Hematopoietic multipotent progenitor cell treated with erythropoietin and hydrocortisone succinate and interleukin-3 and kit ligand, for 17 days (in vitro differentiated cells): ENCODE measurements around the gene LRRC66.

Source experiments
- DNase-seq: peaks from one replicate; pipeline ENCODE4 v3.0.0-alpha.2; 2015; ENCODE audit warnings: low spot score

Gene LRRC66, protein sequence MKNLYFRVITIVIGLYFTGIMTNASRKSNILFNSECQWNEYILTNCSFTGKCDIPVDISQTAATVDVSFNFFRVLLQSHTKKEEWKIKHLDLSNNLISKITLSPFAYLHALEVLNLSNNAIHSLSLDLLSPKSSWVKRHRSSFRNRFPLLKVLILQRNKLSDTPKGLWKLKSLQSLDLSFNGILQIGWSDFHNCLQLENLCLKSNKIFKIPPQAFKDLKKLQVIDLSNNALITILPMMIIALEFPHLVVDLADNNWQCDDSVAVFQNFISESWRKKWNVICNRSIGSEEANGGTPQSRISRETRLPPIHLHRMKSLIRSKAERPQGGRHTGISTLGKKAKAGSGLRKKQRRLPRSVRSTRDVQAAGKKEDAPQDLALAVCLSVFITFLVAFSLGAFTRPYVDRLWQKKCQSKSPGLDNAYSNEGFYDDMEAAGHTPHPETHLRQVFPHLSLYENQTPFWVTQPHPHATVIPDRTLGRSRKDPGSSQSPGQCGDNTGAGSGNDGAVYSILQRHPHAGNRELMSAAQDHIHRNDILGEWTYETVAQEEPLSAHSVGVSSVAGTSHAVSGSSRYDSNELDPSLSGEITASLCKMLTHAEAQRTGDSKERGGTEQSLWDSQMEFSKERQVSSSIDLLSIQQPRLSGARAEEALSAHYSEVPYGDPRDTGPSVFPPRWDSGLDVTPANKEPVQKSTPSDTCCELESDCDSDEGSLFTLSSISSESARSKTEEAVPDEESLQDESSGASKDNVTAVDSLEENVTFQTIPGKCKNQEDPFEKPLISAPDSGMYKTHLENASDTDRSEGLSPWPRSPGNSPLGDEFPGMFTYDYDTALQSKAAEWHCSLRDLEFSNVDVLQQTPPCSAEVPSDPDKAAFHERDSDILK

DNA sequence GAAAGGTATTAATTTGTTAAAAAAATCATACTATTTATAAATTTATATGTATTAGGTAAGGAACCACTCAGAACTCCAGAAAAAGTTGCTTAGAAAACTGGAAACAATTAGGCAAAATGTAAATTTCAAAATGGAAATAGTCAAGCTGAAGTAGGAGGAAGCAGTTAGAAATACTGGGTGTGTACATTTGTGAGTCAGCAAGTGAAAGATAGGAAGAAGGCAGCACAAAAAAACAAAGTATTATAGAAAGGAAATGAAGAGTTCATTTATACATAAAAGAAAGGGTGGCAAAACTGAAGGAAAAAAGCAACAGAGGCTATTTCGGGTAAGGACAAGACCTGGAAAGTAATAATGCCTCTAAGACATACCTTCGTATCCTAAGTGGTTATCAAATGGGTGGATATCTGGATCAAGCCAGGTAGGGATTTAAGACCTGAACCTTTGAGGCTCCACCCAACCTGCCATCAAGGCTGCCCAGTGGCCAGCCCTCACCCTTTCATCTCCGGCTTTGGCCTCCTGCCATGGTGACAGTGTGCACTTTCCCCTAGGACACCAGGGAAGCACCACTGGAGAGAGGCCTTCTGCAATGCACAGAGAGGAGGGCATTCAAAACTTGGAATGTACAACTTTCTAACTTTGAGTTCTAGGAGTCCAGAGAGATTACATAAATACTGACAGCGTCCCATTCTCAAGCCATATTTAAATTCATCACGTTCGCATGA, at the start of gene LRRC66:
LRRC66 (minus strand) TSS at position 428 of the 722 bp plus-strand sequence. CDS start 2,750 bp downstream, outside the sequence.
- no peak for DNase-seq

DNA sequence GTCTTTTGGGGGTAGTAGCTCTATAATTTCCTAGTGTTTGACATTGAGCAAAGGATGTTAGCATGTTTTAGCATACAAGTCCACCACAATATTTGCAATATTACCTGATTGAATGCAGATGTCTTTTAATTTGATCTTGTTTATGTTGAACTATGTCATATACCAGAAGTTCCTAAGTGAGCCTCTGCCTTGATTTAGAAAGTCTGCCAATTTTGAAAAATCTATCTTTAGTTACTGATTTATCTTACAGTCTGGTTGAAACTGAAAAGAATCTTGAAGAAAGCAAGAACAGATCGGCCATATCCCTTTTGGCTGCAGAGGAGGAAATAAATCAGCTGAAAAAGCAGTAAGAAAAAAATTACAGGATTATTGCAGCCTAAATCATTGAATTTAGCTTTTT, 49.4 kb upstream of the LRRC66 start:
- DNase-seq, result no peak

DNA sequence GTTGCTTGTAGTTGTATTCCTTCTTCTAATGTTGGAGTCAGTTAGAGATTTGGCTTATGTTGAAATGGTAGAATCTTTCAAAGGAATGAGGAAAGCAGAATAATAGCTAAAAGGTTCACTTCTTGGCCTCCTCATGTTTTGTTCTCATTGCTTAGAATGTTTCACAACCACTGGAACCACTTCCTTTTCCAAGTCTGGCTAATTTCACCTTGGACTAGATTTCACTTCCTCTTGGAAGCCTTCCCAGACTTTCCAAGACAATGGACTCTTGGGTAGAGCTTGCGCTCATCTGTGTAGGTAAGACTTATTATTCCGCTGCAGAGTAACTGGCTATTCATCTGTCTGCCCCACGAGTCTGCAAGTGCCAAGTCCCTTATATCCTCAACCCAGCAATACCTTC, 39.2 kb upstream of the LRRC66 start:
- DNase-seq, result no peak

DNA sequence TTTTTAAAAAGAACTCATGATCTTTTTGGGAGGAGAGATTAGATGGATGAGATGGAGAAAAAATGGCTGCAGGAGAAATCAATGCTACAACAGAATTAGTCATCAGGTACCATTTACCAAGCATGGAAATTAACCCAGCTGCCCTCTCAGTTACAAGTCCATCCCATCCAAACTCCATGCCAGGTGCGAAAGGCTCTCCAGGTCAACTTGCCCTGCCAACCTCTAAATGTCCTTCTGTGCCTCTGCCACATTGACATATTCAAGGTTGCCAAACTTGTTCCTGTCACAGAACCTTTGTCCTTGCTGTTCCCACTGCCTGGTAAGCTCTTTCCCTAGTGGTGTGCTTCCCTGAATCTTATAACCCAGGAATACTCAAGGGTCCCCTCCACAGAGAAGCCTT, 38.1 kb upstream of the LRRC66 start:
- DNase-seq, result no peak

GRCh38 chr4:52057196-52057595, 37.0 kb upstream of the LRRC66 start:
- no peak for DNase-seq

DNA sequence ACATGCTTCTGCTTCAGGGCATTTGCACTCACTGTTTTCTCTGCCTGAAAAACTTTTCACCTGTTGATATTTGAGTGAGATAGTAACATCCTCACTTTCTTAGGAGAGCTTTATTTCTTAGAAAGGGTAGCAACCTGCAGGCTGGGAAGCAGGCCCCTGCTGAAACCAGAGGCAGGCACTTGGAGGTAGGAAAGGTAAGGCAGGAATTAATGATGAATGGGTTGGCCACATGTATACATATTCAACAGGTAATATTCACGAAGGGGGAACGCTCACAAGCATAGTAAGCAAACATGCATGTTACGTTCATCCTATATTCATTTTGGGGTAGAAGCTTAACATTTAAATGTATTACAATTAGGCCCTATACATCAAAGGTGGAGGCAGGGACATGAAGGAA, 34.1 kb upstream of the LRRC66 start:
- no peak for DNase-seq

- DNase-seq, result no peak
Observed at GRCh38 chr4:52052475-52052780, 32.3 kb upstream of the LRRC66 start.

DNA sequence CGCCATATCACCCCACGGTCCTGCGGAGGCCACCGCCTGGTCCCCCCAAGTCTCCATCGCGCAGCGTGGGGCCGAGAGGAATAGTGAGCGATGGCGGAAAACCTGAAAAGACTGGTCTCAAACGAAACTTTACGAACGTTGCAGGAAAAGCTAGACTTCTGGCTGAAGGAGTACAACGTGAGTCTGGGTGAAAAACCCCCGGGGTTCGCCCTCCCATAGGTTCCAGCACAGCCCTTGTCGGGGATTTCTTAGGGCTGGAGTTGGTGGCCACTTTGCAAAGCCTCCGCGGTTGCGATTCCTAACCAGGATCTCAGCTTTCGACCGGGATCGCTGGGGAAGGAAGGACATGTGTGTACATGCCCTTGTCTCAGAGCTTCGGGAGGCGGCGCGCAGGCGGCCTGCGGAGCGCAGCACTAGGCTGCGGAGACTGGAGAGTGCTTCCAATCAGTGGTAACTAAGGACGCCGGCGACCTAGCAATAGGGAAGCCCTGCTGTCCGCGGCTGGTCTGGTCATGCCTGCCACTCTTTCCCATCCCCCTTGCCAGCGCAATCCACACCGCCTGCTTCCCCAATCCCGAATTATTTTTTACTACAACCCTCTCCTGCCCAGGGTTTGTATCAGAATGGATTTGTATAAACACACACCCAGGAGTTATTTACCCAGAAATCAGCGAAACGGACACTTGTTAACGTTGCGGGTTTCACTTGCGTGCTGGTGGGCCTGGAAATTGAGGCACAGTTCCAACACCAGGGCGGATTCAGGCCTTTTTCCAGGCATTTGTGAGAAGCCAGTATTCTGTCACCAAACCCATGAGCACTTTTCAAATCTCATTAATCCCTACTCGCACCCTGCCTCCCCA, 31.7 kb upstream of the LRRC66 start:
- DNase-seq, result no peak

DNA sequence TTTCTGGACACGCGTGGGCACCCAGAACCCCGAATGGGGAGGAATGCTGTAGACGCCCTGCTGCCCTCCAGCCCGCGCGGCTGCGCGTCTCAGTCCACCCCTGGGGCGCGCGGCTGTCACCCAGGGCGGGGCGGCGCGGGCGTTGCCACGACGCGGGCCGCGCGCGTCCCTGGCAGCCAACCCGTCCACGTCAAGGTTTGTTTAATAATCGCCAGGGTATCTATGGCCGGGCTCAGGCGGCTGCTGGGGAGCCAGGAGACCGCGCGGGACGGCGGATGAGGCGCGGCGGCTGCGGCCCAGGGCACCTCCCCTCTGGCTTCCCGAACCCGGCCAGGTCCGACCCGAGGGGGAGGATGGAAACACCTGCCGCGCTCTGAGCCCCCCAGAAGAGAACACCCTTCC, 31.1 kb upstream of the LRRC66 start, which contains the start of gene SPATA18:
SPATA18 (plus strand) TSS at position 92 of the 402 bp plus-strand sequence. CDS start 401 bp downstream, outside the sequence.
- DNase-seq, result no peak

GRCh38 chr4:52049266-52049665, 29.1 kb upstream of the LRRC66 start:
- no peak for DNase-seq

DNA sequence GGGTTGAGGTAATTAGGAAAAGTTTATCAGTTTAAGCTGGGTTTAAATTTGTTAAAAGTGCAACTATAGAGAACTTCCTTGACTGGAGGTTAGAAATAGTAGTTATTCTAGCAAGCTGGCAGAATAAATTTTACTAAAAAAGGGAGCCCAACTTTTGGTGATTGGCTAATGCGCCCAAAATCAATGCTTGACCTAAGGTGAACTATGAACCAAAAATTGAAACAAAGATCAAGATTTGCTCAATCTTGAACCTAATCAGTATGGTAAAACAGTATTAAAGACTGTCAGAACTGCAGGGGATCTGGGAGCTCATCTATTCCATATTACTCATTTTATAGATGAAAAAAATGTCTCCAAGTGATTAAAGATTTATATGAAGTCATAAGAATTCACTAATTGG, 24.9 kb upstream of the LRRC66 start:
- DNase-seq, result no peak

DNA sequence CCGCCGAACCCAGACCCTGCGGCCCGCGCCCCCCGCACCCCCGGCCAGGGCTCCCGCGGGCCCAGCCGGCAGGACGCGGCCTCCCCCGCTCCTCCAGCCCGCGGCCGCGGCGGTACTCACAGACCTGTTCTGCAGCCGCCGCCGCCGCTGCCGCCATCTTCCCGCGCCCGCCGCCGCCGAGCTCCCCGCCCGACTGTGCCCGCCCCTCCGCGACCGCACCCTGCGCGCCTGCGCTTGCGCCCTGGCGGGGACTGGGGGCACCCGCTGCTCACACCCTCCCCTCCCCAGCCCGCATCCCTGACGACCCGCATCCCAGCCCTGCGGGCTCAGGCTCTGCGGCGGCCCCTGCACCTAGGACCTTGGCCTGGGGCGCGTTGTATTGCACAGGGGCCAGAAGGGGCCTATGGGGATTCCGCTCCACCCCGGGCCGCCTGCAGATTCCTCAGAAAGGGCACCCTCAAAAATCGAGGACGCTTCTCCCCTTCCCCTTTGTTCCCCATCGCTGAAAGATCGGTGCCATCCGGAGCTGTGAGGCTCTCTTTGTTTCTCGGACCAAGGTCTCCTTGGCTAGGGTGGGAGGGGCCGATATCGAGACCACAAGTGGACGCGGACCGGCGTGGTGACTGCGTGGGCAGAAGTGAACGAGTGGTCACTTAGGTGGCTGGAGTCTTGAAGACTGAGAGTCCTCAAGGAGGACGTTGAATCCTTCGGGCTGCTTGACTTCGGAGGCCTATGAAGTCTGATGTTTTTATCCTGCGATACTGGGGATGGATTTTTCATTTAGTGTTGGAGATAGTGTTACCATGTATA, 18.1 kb upstream of the LRRC66 start, which contains the start of gene SGCB:
SGCB (minus strand) TSS at position 197 of the 810 bp plus-strand sequence; CDS start at position 157, 40 bp downstream.
- DNase-seq, result no peak

- DNase-seq, result no peak
Observed at GRCh38 chr4:52037689-52038102, 17.5 kb upstream of the LRRC66 start.

GRCh38 chr4:52036886-52037530, 16.8 kb upstream of the LRRC66 start:
- DNase-seq, result no peak

DNA sequence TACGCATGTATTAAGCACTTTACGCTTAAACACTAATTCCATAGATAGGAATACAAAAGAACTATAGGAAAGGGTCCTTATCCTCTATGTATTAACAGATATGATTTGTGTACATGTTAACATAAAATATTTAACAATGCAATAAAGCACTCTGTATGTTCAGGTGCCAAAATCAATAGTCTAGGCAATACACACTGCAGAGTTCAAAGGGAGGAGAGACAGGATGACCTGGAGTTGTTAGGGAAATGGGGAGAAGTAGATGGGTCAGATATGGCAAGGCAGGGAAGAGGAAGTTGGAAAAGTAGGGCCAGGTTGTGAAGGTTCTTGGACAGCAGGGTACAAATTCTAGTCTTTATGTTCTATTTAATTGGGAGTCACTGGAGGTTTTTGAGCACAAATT, 15.0 kb upstream of the LRRC66 start:
- no peak for DNase-seq

DNA sequence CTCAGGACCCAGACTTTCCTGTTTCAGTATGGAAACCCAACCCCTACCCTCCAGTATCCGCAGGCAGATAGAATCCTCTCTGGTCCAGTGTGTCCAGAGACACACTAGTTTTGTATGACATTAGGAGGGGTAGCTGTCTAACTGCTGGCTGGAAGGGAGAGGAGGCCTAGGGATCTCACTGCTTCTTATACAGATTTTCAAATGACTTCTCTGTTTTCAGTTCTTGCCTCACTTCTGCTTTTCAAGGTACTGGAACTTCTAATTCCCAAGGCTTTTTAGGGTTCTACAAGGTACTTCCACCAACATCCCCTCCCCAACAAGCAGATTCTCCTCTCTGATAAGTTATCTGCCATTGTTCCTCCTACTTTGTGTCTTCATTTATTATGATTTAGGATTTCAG, 11.8 kb upstream of the LRRC66 start:
- no peak for DNase-seq

DNA sequence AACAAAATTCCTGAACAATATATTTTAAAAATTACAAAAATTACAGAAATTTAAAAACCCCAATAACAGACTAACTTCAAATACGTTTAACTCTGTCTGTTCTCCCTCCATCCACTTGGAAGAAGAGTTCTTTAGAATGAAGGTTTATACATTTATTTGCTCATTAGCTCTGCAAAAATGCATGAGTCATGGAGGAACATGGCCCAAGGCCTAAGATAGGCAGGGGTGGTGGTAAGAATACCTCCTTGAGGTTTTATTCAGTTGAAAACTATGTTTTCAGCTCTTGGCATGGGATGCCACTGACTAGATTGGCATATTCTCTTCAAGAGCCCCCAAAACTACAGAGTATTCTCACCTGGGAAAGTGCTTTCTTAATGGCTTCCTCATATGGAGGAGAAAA, 8.8 kb upstream of the LRRC66 start:
- DNase-seq, result no peak

DNA sequence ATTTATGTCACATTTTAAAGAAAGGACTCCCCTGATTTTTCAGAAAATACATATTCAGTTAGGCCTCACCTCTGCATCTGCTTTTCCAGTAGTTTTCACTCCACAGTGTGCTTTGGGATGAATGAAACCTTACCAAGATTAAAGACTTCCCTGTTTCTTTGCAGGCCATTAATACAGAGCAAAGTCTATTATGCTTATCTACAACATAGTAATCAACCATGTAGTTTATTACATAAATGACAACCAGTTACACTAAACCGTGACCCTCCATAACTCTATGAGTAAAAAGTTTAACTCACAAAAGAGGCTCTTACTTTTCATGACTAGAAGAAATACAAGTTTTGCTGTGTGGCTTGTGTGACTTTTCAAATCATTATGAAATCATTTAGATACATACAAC, 2.3 kb downstream of the LRRC66 start:
- DNase-seq, result no peak

GRCh38 chr4:52016981-52017380, 3.2 kb downstream of the LRRC66 start:
- DNase-seq, result no peak

GRCh38 chr4:52015366-52015765, 4.8 kb downstream of the LRRC66 start:
- no peak for DNase-seq
